Endodermal cell (in vitro differentiated cells): ENCODE data around the gene SH3BGRL3. TPM values are rescaled to one million over a fixed set of nuclear protein-coding genes. Genes with fewer than 3 reads are reported as not detected.

Source experiments
- total RNA-seq, 2 donors: library from RNA; stranded (reverse); fragmentation: NEBNext Ultra II Directional in 1 of 2; extraction: Animal tissue kit (Norgen Biotek cat#: 25700) in 1 of 2; gene quantifications; 2 replicates in 1 of 2; 3 replicates in 1 of 2; pipeline ENCODE4 v1.2.1, GENCODE V29; 2021

SH3BGRL3 gene
- total RNA-seq, 2 donors from 2014 or later: 119 to 132 TPM

Other genes starting within 250 kb of the SH3BGRL3 start
- not detected for gene SLC30A2, start 234.0 kb upstream of the SH3BGRL3 start, total RNA-seq
- not detected for gene TRIM63, start 212.5 kb upstream of the SH3BGRL3 start, total RNA-seq
- gene PDIK1L, start 168.3 kb upstream of the SH3BGRL3 start, total RNA-seq: 1 to 10 TPM; 7.1 to 7.3 TPM
- gene FAM110D, start 121.0 kb upstream of the SH3BGRL3 start, total RNA-seq: 1 to 10 TPM in 1 of 2 donors, under 1 TPM in 1; 0.38 to 1.1 TPM
- not detected for gene C1orf232, start 111.1 kb upstream of the SH3BGRL3 start, total RNA-seq
- gene ZNF593, start 110.2 kb upstream of the SH3BGRL3 start, total RNA-seq: 10 to 100 TPM; 31.4 to 33.7 TPM
- gene ZNF593OS, start 108.3 kb upstream of the SH3BGRL3 start, total RNA-seq: not detected
- gene CNKSR1, start 102.6 kb upstream of the SH3BGRL3 start, total RNA-seq: 10 to 100 TPM; 35.8 to 44.1 TPM
- gene CATSPER4, start 89.5 kb upstream of the SH3BGRL3 start, total RNA-seq: under 1 TPM; 0.20 to 0.35 TPM
- gene CEP85, start 45.9 kb upstream of the SH3BGRL3 start, total RNA-seq: 10 to 100 TPM; 25.6 to 43.6 TPM
- gene UBXN11, start 26.6 kb downstream of the SH3BGRL3 start, total RNA-seq: 10 to 100 TPM; 24.3 to 30.3 TPM
- 1 to 10 TPM; 3.7 to 4.4 TPM for gene CD52, start 37.9 kb downstream of the SH3BGRL3 start, total RNA-seq
- gene CRYBG2, start 74.0 kb downstream of the SH3BGRL3 start, total RNA-seq: 10 to 100 TPM in 1 of 2 donors, 1 to 10 TPM in 1; 9.0 to 15.1 TPM
- not detected for gene ZNF683, start 92.7 kb downstream of the SH3BGRL3 start, total RNA-seq
- 1,000 to 10,000 TPM in 1 of 2 donors, 100 to 1,000 TPM in 1; 867 to 1,041 TPM for gene LIN28A, start 130.7 kb downstream of the SH3BGRL3 start, total RNA-seq
- gene DHDDS, start 152.2 kb downstream of the SH3BGRL3 start, total RNA-seq: 10 to 100 TPM; 51.1 to 55.1 TPM
- gene HMGN2, start 192.4 kb downstream of the SH3BGRL3 start, total RNA-seq: 100 to 1,000 TPM; 671 to 773 TPM
- gene RPS6KA1, start 249.7 kb downstream of the SH3BGRL3 start, total RNA-seq: 10 to 100 TPM; 41.3 TPM